HEK293 (cell line): Measurements from ENCODE around the gene SLIT1.

Source experiments
- CTCF ChIA-PET: fragments of 350-600 bp; formaldehyde crosslinking; extraction: SDS; loops from one replicate; lab custom pipeline; 2021; ENCODE audit warnings: antibody characterized with exemption; lab: Yijun Ruan, JAX
- POLR2A ChIA-PET: fragments of 300-600 bp; formaldehyde crosslinking; extraction: SDS; loops from one replicate; lab custom pipeline; 2020; ENCODE audit warnings: antibody characterized with exemption, inconsistent platforms; lab: Yijun Ruan, JAX
- H3K27ac ChIP-seq: fragments of 200-500 bp; sonication (Bioruptor generic); 2 replicates; pipeline ENCODE4 v1.5.1; 2014; ENCODE audit warnings: low read depth, low read length, control low read depth, inconsistent platforms; ENCODE audit errors: extremely low read depth
- H3K36me3 ChIP-seq, 2 experiments: fragments of 200-500 bp in 1 of 2; sonication (Bioruptor generic) in 1 of 2; 1 replicate in 1 of 2; 2 replicates in 1 of 2; pipeline ENCODE4 v1.5.1; 2014 to 2017; ENCODE audit warnings: inconsistent platforms in 2 of 2, low read length in 2 of 2; ENCODE audit not compliant: control insufficient read depth in 2 of 2, insufficient read depth in 1 of 2
- H3K4me1 ChIP-seq: fragments of 200-500 bp; sonication (Bioruptor generic); 2 replicates; pipeline ENCODE4 v1.5.1; 2014; ENCODE audit warnings: mild to moderate bottlenecking, low read length, inconsistent platforms; ENCODE audit not compliant: control insufficient read depth, insufficient read depth
- H3K4me3 ChIP-seq: 2 replicates; pipeline ENCODE4 v1.5.1; 2011; ENCODE audit warnings: low read depth, mild to moderate bottlenecking, control low read depth, low read length, moderate library complexity
- H3K9me3 ChIP-seq: fragments of 200-500 bp; sonication (Bioruptor generic); 2 replicates; pipeline ENCODE4 v1.5.1; 2014; ENCODE audit warnings: low read depth, low read length, inconsistent platforms; ENCODE audit not compliant: control insufficient read depth, insufficient read depth
- BCL11B ChIP-seq: fragments of 450-650 bp; formaldehyde crosslinking; IDR thresholded peaks from 2 replicates; pipeline ENCODE4 v1.5.1; 2016; ENCODE audit warnings: low read depth, missing biosample characterization, missing genetic modification characterization
- CTCF ChIP-seq: fragments of 450-650 bp; formaldehyde crosslinking; IDR thresholded peaks from 2 replicates; pipeline ENCODE4 v1.5.1; 2016; ENCODE audit warnings: missing biosample characterization, missing genetic modification characterization
- HIC1 ChIP-seq: fragments of 450-650 bp; formaldehyde crosslinking; IDR thresholded peaks from 2 replicates; pipeline ENCODE4 v1.5.1; 2016; ENCODE audit warnings: missing biosample characterization, missing genetic modification characterization
- KLF7 ChIP-seq: fragments of 450-650 bp; formaldehyde crosslinking; IDR thresholded peaks from 2 replicates; pipeline ENCODE4 v1.5.1; 2016; ENCODE audit warnings: missing biosample characterization, missing genetic modification characterization, borderline replicate concordance
- MZF1 ChIP-seq: fragments of 450-650 bp; formaldehyde crosslinking; IDR thresholded peaks from 2 replicates; pipeline ENCODE4 v1.5.1; 2017; ENCODE audit warnings: missing biosample characterization, missing genetic modification characterization, borderline replicate concordance
- REPIN1 ChIP-seq: fragments of 450-650 bp; formaldehyde crosslinking; IDR thresholded peaks from 2 replicates; pipeline ENCODE4 v1.5.1; 2017; ENCODE audit warnings: missing biosample characterization, missing genetic modification characterization, low read depth
- SCRT1 ChIP-seq: fragments of 450-650 bp; formaldehyde crosslinking; IDR thresholded peaks from 2 replicates; pipeline ENCODE4 v1.5.1; 2016; ENCODE audit warnings: missing biosample characterization, missing genetic modification characterization, borderline replicate concordance
- TRIM28 ChIP-seq: IDR thresholded peaks from 2 replicates; pipeline ENCODE4 v1.6.1; 2011; ENCODE audit warnings: low read length, control low read depth, borderline replicate concordance
- YY1 ChIP-seq: fragments of 450-650 bp; formaldehyde crosslinking; IDR thresholded peaks from 2 replicates; pipeline ENCODE4 v1.5.1; 2018; ENCODE audit warnings: missing biosample characterization, missing genetic modification characterization
- ZNF18 ChIP-seq: fragments of 450-650 bp; formaldehyde crosslinking; IDR thresholded peaks from 2 replicates; pipeline ENCODE4 v1.5.1; 2016; ENCODE audit warnings: missing biosample characterization, missing genetic modification characterization
- ZNF19 ChIP-seq: fragments of 450-650 bp; formaldehyde crosslinking; IDR thresholded peaks from 2 replicates; pipeline ENCODE4; 2016; ENCODE audit warnings: missing biosample characterization, missing genetic modification characterization, low read depth
- ZNF214 ChIP-seq: fragments of 450-650 bp; formaldehyde crosslinking; IDR thresholded peaks from 2 replicates; pipeline ENCODE4 v1.5.1; 2017; ENCODE audit warnings: missing biosample characterization, mild to moderate bottlenecking, missing genetic modification characterization, borderline replicate concordance
- ZNF24 ChIP-seq: fragments of 450-650 bp; formaldehyde crosslinking; IDR thresholded peaks from 2 replicates; pipeline ENCODE4 v1.5.1; 2016; ENCODE audit warnings: missing biosample characterization, missing genetic modification characterization
- ZNF366 ChIP-seq: fragments of 450-650 bp; formaldehyde crosslinking; conservative IDR thresholded peaks from 2 replicates; pipeline ENCODE4 v1.5.1; 2016; ENCODE audit warnings: missing biosample characterization, missing genetic modification characterization
- ZNF391 ChIP-seq: fragments of 450-650 bp; formaldehyde crosslinking; IDR thresholded peaks from 2 replicates; pipeline ENCODE4 v1.5.1; 2016; ENCODE audit warnings: low read depth, missing biosample characterization, missing genetic modification characterization, borderline replicate concordance
- ZNF433 ChIP-seq: fragments of 450-650 bp; formaldehyde crosslinking; IDR thresholded peaks from 2 replicates; pipeline ENCODE4 v1.5.1; 2016; ENCODE audit warnings: missing biosample characterization, missing genetic modification characterization, low read depth
- ZNF548 ChIP-seq: fragments of 450-650 bp; formaldehyde crosslinking; IDR thresholded peaks from 2 replicates; pipeline ENCODE4 v1.5.1; 2016; ENCODE audit warnings: missing biosample characterization, missing genetic modification characterization
- ZNF654 ChIP-seq: fragments of 450-650 bp; formaldehyde crosslinking; IDR thresholded peaks from 2 replicates; pipeline ENCODE4 v1.5.1; 2016; ENCODE audit warnings: low read depth, missing biosample characterization, missing genetic modification characterization
- ZNF664 ChIP-seq: fragments of 450-650 bp; formaldehyde crosslinking; IDR thresholded peaks from 2 replicates; pipeline ENCODE4 v1.5.1; 2016; ENCODE audit warnings: missing biosample characterization, missing genetic modification characterization
- ZNF701 ChIP-seq: fragments of 450-650 bp; formaldehyde crosslinking; IDR thresholded peaks from 2 replicates; pipeline ENCODE4 v1.5.1; 2016; ENCODE audit warnings: missing biosample characterization, missing genetic modification characterization
- ZNF776 ChIP-seq: fragments of 450-650 bp; formaldehyde crosslinking; IDR thresholded peaks from 2 replicates; pipeline ENCODE4 v1.5.0; 2017; ENCODE audit warnings: missing biosample characterization, missing genetic modification characterization, borderline replicate concordance
- ZSCAN23 ChIP-seq: fragments of 450-650 bp; formaldehyde crosslinking; IDR thresholded peaks from 2 replicates; pipeline ENCODE4 v1.5.1; 2016; ENCODE audit warnings: missing biosample characterization, missing genetic modification characterization
- ZSCAN30 ChIP-seq: fragments of 450-650 bp; IDR thresholded peaks from 2 replicates; pipeline ENCODE4 v1.5.1; 2018; ENCODE audit warnings: missing biosample characterization, mild to moderate bottlenecking, missing genetic modification characterization, moderate library complexity
- ZSCAN5A ChIP-seq: fragments of 450-650 bp; formaldehyde crosslinking; IDR thresholded peaks from 2 replicates; pipeline ENCODE4 v1.5.1; 2016; ENCODE audit warnings: missing biosample characterization, missing genetic modification characterization

SLIT1 gene

GRCh38 chr10:97226398-97226797 lies 40.6 kb upstream of the SLIT1 start:
- CTCF ChIA-PET: interaction anchor here (2.1 to 3.0 kb wide), 2 partner anchors 9 to 16 kb away, joined by 17 to 22 read pairs; no protein-coding TSS in a partner anchor
- H3K4me3 ChIP-seq: no peak overlapping the region
- H3K27ac ChIP-seq: no peak overlapping the region
- no peaks in the 10 kb centered on the region for H3K9me3 ChIP-seq
- H3K36me3 ChIP-seq: peaks cover 0 to 16% of the 10 kb centered on the region in 2 experiments; a peak in 1 of 3 replicates
- TF ChIP-seq ZSCAN23 (tag by site-specific recombination) (no peak), ZNF548 (no peak), ZSCAN30 (tag by site-specific recombination) (no peak), TRIM28 (no peak), YY1 (tag by site-specific recombination) (no peak), ZNF391 (tag by site-specific recombination) (no peak), ZNF18 (no peak), ZNF654 (tag by site-specific recombination) (no peak)
- POLR2A ChIA-PET: no interaction called here
- no peaks in the 10 kb centered on the region for H3K4me1 ChIP-seq

- H3K4me1 ChIP-seq: no peaks in the 10 kb centered on the region
- ChIA-PET CTCF (interaction anchor here (0.6 to 3.0 kb wide), 12 partner anchors 10 to 267 kb away, joined by 3 to 22 read pairs (median 4); no protein-coding TSS in a partner anchor), POLR2A (no interaction called here)
- peaks cover 0 to 16% of the 10 kb centered on the region in 2 experiments; a peak in 1 of 3 replicates for H3K36me3 ChIP-seq
- H3K27ac ChIP-seq: no peak overlapping the region
- no peaks in the 10 kb centered on the region for H3K9me3 ChIP-seq
- no peak for TF ChIP-seq ZNF214 (tag by site-specific recombination)
- no peak for TF ChIP-seq HIC1 (tag by site-specific recombination)
- no peak for TF ChIP-seq ZSCAN5A (tag by site-specific recombination)
- no peak for TF ChIP-seq ZNF664 (tag by site-specific recombination)
- no peak for TF ChIP-seq ZNF433
- no peak for TF ChIP-seq SCRT1 (tag by site-specific recombination)
- no peak for TF ChIP-seq ZNF701 (tag by site-specific recombination)
- TF ChIP-seq KLF7: no peak
- TF ChIP-seq ZNF19: no peak
- no peak for TF ChIP-seq MZF1
- no peak for TF ChIP-seq CTCF (tag by site-specific recombination)
- TF ChIP-seq REPIN1 (tag by site-specific recombination): no peak
- no peak for TF ChIP-seq ZNF776
- no peak for TF ChIP-seq ZNF366 (tag by site-specific recombination)
- no peak for TF ChIP-seq ZNF24
- no peak for TF ChIP-seq BCL11B (tag by site-specific recombination)
- H3K4me3 ChIP-seq: no peak overlapping the region
Observed at GRCh38 chr10:97224483-97225435, 39.0 kb upstream of the SLIT1 start.
